GOT3 (cell line): ENCODE measurements around the gene OR51V1.
"Not testable (repeated sequence)": the region's sequence is repeated elsewhere in the genome, so short reads cannot be mapped to it uniquely, and the experiment has no call there.

ENCODE experiments used
- DNase-seq: peaks from one replicate; lab custom pipeline; 2025; ENCODE audit warnings: mixed read lengths; lab: John Stamatoyannopoulos, UW

OR51V1 gene

DNA sequence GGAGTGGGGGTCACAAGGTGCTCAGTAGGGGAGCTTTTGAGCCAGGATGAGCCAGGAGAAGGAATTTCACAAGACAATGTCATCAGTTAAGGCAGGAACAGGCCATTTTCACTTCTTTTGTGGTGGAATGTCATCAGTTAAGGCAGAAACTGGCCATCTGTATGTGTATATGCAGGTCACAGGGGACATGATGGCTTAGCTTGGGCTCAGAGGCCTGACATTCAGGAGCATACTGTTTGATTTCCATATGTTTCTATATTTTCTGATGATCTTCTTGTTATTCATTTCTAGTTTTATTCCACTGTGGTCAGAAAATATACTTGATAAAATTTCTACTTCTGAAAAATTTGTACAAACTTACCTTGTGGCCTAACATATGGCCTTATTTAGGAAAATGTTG, 34.6 kb downstream of the OR51V1 start:
- DNase-seq, result not testable (repeated sequence)

DNA sequence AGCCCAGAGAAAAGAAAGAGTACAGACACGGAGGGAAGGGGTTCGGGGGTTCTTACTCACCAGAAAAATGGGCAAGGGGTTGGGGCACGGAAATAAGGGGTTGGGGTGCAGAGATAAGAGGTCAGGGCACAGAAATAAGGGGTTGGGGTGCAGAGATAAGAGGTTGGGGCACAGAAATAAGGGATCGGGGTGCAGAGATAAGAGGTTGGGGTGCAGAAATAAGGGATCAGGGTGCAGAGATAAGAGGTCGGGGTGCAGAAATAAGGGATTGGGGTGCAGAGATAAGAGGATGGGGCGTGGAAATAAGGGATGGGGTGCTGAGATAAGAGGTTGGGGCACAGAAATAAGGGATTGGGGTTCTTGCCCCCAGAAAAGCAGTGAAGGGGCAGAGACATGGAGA, 35.7 kb downstream of the OR51V1 start:
- DNase-seq, result not testable (repeated sequence)

DNA sequence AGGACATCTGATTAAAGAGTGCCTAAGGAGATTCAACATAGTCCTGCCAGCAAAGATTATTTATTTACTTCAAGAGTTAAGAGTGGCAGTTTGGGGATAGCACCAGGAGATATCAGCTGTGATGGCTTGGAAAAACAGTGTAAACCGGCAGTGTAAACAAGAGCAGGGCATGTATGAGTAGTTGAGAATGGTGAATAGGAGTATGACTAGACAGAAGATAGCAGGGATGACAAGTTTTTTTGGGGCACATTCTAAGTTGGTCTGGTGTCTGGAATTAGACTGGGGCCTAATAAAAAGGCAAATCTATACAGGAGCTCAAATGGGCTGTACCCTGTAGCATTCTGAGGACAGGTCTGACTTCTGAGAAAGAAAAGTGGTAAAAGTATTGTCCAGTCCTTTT, 39.4 kb downstream of the OR51V1 start:
- DNase-seq, result not testable (repeated sequence)

DNA sequence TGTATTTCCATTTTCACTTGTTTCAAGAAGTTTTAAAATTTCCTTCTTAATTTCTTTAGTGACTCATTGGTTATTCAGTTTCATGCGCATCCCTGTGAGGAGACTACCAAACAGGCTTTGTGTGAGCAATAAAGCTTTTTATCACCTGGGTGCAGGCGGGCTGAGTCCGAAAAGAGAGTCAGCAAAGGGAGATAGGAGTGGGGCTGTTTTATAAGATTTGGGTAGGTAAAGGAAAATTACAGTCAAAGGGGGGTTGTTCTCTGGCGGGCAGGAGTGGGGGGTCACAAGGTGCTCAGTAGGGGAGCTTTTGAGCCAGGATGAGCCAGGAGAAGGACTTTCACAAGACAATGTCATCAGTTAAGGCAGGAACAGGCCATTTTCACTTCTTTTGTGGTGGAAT, 40.3 kb downstream of the OR51V1 start:
- DNase-seq, result not testable (repeated sequence)

DNA sequence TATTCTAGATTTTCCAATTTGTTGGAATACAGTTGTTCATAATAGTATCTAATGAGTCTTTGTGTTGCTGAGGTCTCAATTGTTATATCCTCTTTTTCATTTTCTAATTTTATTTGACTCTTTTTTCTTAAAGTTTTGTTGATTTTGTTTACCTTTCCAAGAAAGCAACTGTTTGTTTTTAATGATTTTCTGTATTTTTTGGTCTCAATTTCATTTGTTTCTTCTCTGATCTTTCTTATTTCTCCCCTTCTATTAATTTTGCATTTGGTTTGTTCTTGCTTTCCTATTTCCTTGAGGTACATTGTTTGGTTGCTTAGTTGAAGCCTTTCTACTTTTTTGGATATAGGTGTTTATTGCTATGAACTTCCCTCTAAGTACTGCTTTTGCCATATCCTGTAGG, 40.7 kb downstream of the OR51V1 start:
- DNase-seq, result no peak

DNA sequence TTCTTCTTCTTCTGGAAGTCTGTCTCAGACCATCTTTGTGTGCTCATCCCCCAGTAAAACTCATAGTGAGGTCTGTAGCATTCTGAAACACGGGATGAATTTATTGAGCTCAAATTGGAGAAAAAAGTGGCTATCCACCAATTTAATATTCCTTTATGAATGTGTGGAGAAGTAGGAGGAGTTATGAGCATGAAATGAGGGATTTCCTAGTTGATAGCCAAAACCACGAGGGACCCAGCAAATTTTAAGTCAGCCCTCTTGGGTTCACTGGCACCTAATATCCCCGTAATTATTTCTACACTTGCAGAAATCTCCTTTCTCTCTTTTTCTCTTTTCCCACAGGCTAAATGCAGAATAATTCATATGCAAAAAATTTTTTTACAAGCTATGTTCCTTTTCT, 45.8 kb downstream of the OR51V1 start, which contains the start of gene OR52A1:
TSS of gene OR52A1 (minus strand) at position 101 of the 400 bp plus-strand sequence. CDS start 2,388 bp downstream, outside the sequence.
- no peak for DNase-seq

DNA sequence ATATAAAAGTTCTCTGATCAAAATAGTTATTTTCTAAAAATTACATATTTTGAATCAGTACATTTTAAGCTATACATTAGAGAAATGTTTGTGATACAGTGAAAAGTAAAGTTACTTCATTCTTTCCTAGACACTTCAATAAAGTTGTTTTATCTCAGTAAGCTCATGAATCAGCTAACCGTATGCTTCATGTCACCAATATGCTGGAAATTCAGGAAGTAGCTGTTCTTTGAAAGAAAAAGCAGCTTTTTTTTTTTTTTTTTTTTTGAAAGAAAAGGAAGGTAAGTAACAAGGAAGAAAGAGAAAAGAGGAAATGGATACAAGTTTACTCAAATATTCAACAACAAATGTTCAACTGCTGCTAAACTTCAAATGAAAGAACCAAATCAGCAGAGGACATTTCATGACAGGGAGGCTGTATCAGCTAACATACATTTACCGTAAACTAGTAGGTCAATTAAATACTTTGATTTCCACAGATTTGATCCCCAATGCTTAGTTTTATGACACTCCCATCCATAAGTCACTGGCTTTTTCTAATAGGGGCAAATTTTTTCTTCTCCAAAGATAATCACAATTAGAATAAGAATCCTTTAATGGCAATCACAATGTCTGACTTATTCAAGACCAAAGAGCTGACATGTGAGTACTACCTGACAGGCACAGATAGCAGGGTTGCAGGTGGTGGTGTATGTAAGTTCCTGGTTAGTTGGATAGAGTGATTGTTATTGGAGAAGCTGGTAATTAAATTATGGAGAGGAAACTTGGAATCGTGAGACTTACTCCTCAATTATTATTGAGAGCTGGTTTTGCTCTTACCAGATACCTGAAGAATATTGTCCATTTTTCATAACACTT, 46.7 kb downstream of the OR51V1 start:
- DNase-seq, result no peak

DNA sequence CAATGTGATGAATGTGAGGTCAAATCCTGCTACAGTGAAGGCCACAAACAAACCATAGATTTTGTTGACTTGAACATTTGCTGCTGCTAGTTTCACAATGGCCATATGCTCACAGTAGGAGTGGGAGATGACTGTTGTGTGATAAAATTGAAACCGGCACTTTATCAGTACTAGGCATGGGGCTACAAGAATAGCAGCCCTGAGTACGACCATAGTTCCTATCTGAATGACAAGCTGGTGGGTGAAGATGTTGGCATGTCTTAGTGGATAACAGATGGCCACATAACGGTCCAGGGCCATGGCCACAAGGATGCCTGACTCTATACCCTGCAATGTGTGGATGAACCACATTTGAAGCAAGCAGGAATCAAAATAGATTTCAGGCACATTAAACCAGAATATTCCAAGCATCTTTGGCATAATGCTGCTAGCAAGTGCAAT, 48.7 kb downstream of the OR51V1 start:
- no peak for DNase-seq
